Stimulated activated CD8-positive, alpha-beta memory T cell treated with anti-CD3 and anti-CD28 coated beads, Interleukin-12 subunit alpha, Interleukin-12 subunit beta, amount 100 ng/mL, for 4 hours (primary cell): ENCODE measurements around the gene LRATD1.
"Not testable (repeated sequence)": the region's sequence is repeated elsewhere in the genome, so short reads cannot be mapped to it uniquely, and the experiment has no call there.

Experiments used
- DNase-seq: peaks from one replicate; pipeline ENCODE4 v3.0.0-alpha.2; 2020; ENCODE audit warnings: low read depth

Gene LRATD1, protein sequence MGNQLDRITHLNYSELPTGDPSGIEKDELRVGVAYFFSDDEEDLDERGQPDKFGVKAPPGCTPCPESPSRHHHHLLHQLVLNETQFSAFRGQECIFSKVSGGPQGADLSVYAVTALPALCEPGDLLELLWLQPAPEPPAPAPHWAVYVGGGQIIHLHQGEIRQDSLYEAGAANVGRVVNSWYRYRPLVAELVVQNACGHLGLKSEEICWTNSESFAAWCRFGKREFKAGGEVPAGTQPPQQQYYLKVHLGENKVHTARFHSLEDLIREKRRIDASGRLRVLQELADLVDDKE

GRCh38 chr2:14632133-14632936 is at the start of gene LRATD1:
LRATD1 (plus strand) TSS chr2:14632717; CDS start chr2:14633980, 1,263 bp downstream.
- DNase-seq, result no peak

DNA sequence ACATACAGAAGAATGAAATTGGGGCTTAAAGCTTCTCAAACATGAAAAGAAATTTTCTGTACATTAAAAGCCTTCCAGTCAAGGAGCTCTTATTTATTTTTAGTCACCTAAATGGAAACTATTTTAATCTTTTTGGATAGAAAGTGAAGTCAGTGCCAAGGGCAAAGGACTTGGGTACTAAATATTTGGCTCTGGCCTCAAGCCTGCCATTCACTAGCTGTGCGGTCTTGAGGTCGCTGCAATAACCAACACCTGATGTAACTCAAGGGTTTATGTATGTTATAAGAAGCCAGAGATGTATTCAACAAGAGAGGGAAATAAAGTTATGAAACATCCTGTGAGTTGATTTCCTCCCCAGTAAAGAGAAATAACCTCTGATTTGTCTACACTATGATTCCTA is 49.5 kb upstream of the LRATD1 start:
- DNase-seq, result no peak

- DNase-seq, result no peak
Observed at GRCh38 chr2:14583802-14584201, 48.7 kb upstream of the LRATD1 start.

GRCh38 chr2:14587119-14587518 is 45.4 kb upstream of the LRATD1 start:
- DNase-seq, result no peak

GRCh38 chr2:14601156-14601770 is 31.3 kb upstream of the LRATD1 start:
- DNase-seq, result no peak

DNA sequence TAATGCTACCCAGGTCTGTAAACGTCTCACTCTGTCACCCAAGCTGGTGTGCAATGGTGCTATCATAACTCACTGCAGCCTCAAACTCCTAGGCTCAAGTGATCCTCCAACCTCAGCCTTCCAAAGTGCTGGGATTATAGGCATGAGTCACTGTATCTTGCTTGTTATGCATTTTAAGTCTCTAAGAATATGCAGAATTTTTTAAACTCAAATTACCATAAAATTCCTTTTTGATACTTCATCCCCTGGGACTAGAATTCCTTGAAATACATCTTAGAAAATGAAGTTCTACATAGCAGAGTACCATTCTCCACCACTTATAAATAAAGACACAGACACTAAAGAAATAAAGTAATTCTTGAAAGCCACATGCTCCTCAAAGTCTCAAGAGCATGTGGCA is 30.2 kb upstream of the LRATD1 start:
- DNase-seq, result no peak

DNA sequence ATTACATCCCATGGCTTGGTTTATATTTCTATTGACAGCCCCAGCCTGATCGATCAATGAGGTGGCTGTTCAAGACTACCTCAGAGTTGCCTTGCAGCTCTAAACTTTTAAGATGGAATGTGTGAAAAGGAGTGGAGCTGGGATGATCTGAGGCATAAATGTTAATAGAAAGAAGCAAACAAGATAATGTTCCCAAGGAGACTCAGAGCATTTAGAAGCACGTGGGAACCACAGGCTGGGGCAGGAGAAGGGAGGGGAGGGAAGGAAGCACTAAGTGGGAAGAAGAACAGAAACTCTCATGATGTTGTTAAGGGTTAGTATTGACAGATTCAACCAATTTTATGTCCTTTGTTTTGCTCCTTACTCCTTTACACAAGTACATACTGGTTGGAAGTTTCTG is 28.8 kb upstream of the LRATD1 start:
- no peak for DNase-seq

DNA sequence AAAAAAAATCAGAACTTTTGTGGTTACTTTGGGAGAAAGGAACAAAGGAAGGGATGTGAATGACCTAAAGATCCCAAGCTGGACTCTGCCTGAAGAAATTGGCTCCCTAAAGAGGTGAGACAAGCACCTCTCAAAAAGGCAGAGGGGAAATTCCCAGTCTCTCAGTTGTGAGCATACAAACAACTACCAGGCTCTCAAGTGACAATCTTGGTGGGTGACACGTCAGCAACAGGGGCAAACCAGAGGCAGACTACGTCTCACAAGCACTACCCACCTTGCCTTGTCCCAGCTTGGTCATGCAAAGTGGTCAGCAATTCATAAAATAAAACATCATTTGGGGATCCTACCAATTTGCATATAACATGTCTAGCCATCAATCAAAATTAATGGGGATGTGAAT is 24.3 kb upstream of the LRATD1 start:
- no peak for DNase-seq

- no peak for DNase-seq
Observed at GRCh38 chr2:14614017-14614416, 18.5 kb upstream of the LRATD1 start.

DNA sequence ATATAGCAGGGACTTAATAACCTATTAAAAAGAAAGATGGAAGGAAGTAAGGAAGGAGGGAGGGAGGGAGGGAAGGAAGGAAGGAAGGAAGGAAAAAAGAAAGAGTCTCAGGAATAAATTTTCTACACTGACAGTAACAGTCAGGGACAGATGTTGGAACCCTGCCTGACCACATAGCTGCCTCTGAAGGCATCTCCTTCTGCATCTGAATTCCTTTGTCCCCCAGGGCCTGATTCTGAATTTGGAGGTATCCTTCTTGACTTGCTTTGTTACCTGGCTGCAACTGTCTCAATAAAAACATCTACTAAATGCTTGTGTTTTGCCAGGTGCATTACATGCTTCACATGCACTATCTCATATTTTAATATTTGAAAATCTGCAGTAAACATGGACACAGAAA is 17.4 kb upstream of the LRATD1 start:
- no peak for DNase-seq

DNA sequence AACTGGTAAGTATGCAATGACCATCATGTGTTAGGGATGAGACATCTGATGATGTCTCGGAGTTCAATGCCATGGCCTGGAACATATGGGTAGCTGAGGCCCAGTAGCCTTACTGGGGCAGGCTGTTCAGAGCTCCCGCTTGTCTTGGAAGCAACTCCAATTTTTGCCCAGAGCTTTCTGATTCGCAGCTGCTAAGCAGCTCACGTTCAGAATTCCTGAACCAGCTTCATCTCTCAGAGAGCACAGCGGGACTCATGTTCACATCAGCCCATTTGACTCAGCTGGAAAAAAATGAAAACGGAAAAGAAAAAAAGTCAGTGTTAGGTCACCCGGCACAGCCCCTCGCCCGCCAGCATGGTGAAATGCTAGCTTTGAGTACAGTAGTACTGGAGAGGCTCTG is 16.8 kb upstream of the LRATD1 start:
- no peak for DNase-seq

- no peak for DNase-seq
Observed at GRCh38 chr2:14616342-14616741, 16.2 kb upstream of the LRATD1 start.

DNA sequence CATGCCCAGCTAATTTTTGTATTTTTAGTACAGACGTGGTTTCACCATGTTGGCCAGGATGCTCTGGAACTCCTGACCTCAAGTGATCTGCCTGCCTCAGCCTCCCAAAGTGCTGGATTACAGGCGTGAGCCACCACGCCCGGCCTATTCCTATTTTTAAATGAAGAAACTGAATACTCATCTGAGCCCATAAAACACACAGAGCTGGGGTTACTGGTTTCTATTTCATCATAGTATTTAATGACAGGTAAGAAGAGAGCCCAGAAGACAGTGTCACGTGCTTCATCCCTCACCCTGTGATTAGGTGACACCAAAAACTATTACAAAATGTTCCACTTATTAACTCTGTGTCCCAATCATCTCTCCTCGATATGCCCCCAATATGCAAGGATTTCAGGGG is 15.6 kb upstream of the LRATD1 start:
- no peak for DNase-seq

GRCh38 chr2:14619441-14619840 is 13.1 kb upstream of the LRATD1 start:
- DNase-seq, result no peak

DNA sequence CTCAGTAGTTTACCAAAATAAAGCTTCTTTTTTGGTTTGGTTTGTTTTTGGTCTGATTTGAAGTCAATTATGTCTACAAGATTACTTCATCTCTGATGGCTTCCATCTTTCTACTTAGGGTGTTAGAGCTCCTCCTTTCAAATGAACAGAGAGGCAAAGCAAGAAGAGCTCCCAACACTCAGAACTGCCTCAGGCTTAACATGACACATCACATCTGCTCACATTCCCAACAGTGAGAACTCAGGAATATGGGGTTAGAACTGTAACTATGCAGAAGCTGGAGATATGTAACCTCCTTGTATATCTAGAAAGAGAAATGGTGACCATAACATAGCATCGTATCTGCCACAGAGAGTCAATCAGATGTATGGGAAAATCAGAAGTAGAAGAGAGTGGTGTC is 11.4 kb upstream of the LRATD1 start:
- DNase-seq, result no peak

- no peak for DNase-seq
Observed at GRCh38 chr2:14621906-14622549, 10.5 kb upstream of the LRATD1 start.

DNA sequence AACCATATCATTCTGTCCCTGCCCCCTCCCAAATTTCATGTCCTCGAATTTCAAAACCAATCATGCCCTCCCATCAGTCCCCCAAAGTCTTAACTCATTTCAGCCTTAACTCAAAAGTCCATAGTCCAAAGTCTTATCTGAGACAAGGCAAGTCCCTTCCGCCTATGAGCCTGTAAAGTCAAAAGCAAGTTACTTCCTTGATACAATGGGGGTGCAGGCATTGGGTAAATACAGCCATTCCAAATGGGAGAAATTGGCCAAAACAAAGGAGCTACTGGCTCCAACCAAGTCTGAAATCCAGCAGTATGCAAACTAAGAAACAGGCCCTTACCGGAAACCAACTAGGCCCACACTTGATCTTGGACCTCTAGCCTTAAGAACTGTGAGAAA is 10.0 kb upstream of the LRATD1 start:
- not testable (repeated sequence) for DNase-seq

- DNase-seq, result no peak
Observed at GRCh38 chr2:14623237-14623636, 9.3 kb upstream of the LRATD1 start.

DNA sequence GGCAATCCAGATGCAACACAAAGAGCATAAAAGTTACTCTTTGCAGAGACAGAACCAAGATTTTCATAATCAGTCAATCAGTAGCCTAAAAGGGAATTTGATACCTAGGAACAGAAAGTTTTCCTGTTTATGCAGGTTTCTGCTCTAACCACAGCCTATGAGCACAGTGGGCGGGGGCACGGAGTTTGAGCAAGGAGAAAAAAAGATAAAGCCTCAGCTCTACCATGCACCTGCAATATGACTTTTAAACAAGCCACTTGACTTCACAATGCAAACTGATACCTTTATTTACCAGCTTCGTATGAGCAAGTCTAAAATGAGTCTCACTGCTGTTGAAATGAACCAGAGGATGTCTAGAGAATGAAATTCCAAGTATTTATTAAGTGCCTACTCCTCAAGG is 5.6 kb upstream of the LRATD1 start:
- no peak for DNase-seq

- no peak for DNase-seq
Observed at GRCh38 chr2:14628901-14629300, 3.6 kb upstream of the LRATD1 start.

DNA sequence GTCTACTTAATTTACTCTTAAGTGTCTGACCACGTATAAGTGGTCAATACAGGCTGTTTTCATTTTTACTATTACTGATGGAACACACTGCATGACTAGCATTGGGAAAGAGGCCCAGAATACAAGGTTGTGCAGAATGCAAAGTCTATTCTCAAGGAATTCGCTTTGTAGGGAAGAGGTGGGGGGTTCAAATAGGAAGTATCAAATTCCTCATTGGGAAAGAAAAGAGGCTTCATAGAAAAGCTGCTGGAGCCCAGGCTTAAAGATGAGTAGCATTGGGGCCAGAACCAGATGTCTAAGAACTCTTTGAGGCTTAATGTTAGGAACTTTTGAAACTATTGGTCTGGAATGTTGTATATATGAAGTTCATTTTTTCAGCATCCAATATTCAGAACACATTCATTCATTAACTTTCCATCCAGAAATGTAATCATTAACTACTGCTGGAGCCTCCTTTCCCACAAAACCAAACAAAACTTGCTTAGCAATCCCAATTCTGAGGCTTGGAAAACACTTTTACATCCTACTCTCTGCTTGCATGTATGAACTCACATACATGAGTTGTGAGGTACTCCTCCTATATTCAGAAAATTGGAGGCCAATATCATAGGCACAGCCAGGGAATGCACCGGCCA is 994 bp upstream of the LRATD1 start:
- DNase-seq, result no peak

DNA sequence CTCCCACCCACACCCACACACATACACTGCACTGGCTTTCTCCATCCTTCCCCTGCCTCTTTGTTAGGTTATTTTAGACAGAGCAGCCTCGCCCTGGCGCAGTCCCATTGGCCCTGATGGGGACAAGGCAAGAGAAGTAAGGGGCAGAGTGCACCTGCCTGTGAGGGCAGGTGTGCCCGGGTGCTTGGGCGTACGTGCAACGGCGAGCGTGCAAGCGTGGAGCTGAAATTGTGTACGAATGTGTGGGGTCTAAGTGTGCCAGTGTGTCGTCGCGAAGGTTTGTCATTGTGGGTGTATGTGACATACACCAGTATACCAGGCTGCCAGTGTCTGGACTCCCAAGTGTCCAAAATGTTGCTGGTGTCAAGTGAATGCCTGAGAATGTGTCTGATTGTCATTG is 544 bp downstream of the LRATD1 start:
- DNase-seq, result no peak
